ENCODE results near the gene NFAM1. TPM values are rescaled to one million over a fixed set of nuclear protein-coding genes. Genes with fewer than 3 reads are reported as not detected.

Gene NFAM1
- total and polyA plus RNA-seq, 2 of the 13 experiments (the other 11 are each of a cell fraction or from before 2014, with no cell fraction given), result 0.03 TPM; not detected in 1

DNA sequence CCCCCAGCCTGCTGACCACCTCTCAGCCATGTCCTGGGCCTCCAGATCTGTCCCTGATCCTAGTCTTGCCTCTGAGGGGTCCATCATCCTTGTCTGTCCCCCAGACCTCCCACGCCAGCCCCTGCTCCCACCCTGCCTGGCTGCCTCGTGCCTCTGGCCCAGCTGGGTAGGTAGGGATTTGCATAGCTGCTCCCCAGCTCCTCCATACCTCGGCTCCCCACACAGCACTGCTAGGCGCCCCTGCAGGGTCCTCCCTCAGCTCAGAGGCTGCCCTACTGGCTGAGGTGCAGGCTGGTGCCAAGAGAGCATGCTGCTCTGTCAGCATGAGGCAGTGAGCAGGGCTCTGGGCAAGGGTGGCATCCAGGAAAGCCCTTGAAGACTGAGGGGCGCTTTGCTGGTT is 47.7 kb downstream of the NFAM1 start:
- Histone ChIP-seq H3K4me1 (ENCODE audit: insufficient read depth, low read length) (no peaks in the 10 kb centered on the region; the same call in 1 of the 2 replicates), H3K36me3 (replicated peaks in 1 of 2; ENCODE audit: control insufficient read depth in 1 of 2, insufficient read depth in 2 of 2, low read length in 2 of 2) (no peaks in the 10 kb centered on the region), H3K27me3 (ENCODE audit: control insufficient read depth in 1 of 2, insufficient read depth in 2 of 2, low read length in 2 of 2) (peaks cover 4 to 22% of the 10 kb centered on the region in 2 experiments; a peak in 4 of 5 replicates), H3K4me2 (ENCODE audit: low read depth, low read length) (no peak overlapping the region), H3K79me2 (ENCODE audit: insufficient read depth, low read length) (no peaks in the 10 kb centered on the region), H3K27ac (ENCODE audit: extremely low read length, insufficient read depth, low read length) (no peak overlapping the region), H2AFZ (ENCODE audit: low read length) (no peak overlapping the region), H3K9me3 (ENCODE audit: low read length) (no peaks in the 10 kb centered on the region), H3K9ac (ENCODE audit: insufficient read depth, low read depth, low read length) (no peak overlapping the region), H4K20me1 (ENCODE audit: insufficient read depth, low read length) (no peaks in the 10 kb centered on the region), H3K4me3 (replicated peaks in 1 of 3; ENCODE audit: insufficient read depth in 1 of 3, low read depth in 2 of 3, low read length in 3 of 3) (no peak overlapping the region)
- 30% methylated on average over 3 of the region's 5 CpGs for WGBS (ENCODE audit: low lambda C conversion rate)
- no peak for TF ChIP-seq ZNF124 (CRISPR knock-in tag; IDR thresholded peaks at IDR 0.05)
- no peak for TF ChIP-seq KLF12 (CRISPR knock-in tag; IDR thresholded peaks at IDR 0.05; ENCODE audit: borderline replicate concordance)
- TF ChIP-seq HHEX (CRISPR knock-in tag; IDR thresholded peaks at IDR 0.05), result no peak
- TF ChIP-seq, protein P1, sequence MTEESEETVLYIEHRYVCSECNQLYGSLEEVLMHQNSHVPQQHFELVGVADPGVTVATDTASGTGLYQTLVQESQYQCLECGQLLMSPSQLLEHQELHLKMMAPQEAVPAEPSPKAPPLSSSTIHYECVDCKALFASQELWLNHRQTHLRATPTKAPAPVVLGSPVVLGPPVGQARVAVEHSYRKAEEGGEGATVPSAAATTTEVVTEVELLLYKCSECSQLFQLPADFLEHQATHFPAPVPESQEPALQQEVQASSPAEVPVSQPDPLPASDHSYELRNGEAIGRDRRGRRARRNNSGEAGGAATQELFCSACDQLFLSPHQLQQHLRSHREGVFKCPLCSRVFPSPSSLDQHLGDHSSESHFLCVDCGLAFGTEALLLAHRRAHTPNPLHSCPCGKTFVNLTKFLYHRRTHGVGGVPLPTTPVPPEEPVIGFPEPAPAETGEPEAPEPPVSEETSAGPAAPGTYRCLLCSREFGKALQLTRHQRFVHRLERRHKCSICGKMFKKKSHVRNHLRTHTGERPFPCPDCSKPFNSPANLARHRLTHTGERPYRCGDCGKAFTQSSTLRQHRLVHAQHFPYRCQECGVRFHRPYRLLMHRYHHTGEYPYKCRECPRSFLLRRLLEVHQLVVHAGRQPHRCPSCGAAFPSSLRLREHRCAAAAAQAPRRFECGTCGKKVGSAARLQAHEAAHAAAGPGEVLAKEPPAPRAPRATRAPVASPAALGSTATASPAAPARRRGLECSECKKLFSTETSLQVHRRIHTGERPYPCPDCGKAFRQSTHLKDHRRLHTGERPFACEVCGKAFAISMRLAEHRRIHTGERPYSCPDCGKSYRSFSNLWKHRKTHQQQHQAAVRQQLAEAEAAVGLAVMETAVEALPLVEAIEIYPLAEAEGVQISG (CRISPR knock-in tag; IDR thresholded peaks at IDR 0.05), result no peak
- no peak for TF ChIP-seq ZNF343 (CRISPR knock-in tag; IDR thresholded peaks at IDR 0.05)
- FAIRE-seq (no peak), DNase-seq (ENCODE audit: low spot score) (no peak), ATAC-seq (no peak)
- intact Hi-C loops (cut with micrococcal nuclease; ENCODE audit: unreplicated experiment) (no loop called here), in situ Hi-C loops (cut with HindIII; ENCODE audit: extremely low pct_ligation_motif_present, low pct_unique_long_range_greater_than_20kb) (no loop called here)
- POLR2A ChIA-PET, result no interaction called here
- CTCF ChIA-PET (ENCODE audit: low intra/inter-chr PET ratio, low total read pairs), result no interaction called here
- BruUV-seq (replicated peaks), result no TSS peak

DNA sequence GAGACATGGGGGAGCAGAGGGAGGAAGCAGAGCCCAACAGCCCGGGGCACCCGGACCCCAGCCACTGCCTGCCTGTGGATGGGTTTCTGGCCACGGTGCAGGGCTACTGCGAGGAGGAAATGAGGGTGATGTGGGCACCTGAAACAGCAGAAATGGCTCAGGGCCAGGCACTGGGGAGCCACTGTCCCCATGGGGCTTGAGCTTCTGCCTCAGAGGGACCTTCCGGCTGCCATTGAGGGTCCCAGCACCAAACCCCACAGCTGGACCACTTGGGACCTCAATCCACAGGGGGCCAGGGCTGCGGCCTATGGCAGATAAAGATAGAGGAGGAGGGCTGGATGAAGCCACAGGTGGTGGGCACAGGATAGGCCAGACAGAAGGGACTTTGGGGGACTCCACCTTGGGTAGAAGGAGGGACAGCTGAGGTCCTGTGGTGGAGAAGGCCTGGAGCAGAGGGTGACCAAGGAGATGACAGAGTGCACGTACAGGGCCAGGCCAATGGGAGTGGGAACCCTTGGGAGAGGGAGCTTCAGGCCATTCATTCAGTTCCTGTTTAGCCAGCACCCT is 48.3 kb downstream of the NFAM1 start:
- no peak overlapping the region for H3K4me2 ChIP-seq (ENCODE audit: low read depth, low read length)
- no TSS peak for BruUV-seq (replicated peaks)
- DNase-seq (ENCODE audit: low spot score), result no peak
- no peak for FAIRE-seq
- CTCF ChIA-PET (ENCODE audit: low intra/inter-chr PET ratio, low total read pairs), result no interaction called here
- H3K9ac ChIP-seq (ENCODE audit: insufficient read depth, low read depth, low read length), result no peak overlapping the region
- WGBS (ENCODE audit: low lambda C conversion rate), result 25% methylated on average over 2 of the region's 7 CpGs
- H3K4me1 ChIP-seq (ENCODE audit: insufficient read depth, low read length), result no peaks in the 10 kb centered on the region; the same call in 1 of the 2 replicates
- POLR2A ChIA-PET, result no interaction called here
- H3K36me3 ChIP-seq (replicated peaks in 1 of 2; ENCODE audit: control insufficient read depth in 1 of 2, insufficient read depth in 2 of 2, low read length in 2 of 2), result no peaks in the 10 kb centered on the region
- no peak overlapping the region for H3K27ac ChIP-seq (ENCODE audit: extremely low read length, insufficient read depth, low read length)
- no peak overlapping the region for H3K4me3 ChIP-seq (replicated peaks in 1 of 3; ENCODE audit: insufficient read depth in 1 of 3, low read depth in 2 of 3, low read length in 3 of 3)
- no peak for ATAC-seq
- in situ Hi-C loops (cut with HindIII; ENCODE audit: extremely low pct_ligation_motif_present, low pct_unique_long_range_greater_than_20kb) (no loop called here), intact Hi-C loops (cut with micrococcal nuclease; ENCODE audit: unreplicated experiment) (no loop called here)
- H3K27me3 ChIP-seq (ENCODE audit: control insufficient read depth in 1 of 2, insufficient read depth in 2 of 2, low read length in 2 of 2), result peaks cover 4 to 26% of the 10 kb centered on the region in 2 experiments; a peak in 4 of 5 replicates
- no peaks in the 10 kb centered on the region for H3K9me3 ChIP-seq (ENCODE audit: low read length)
- H2AFZ ChIP-seq (ENCODE audit: low read length), result no peak overlapping the region
- no peaks in the 10 kb centered on the region for H4K20me1 ChIP-seq (ENCODE audit: insufficient read depth, low read length)
- no peaks in the 10 kb centered on the region for H3K79me2 ChIP-seq (ENCODE audit: insufficient read depth, low read length)
- no peak for TF ChIP-seq ZNF607 (CRISPR knock-in tag; IDR thresholded peaks at IDR 0.05; ENCODE audit: borderline replicate concordance)
- no peak for TF ChIP-seq ZNF296 (CRISPR knock-in tag; conservative IDR thresholded peaks at IDR 0.05)
- TF ChIP-seq ZFP90 (CRISPR knock-in tag; IDR thresholded peaks at IDR 0.05; ENCODE audit: borderline replicate concordance), result no peak
- no peak for TF ChIP-seq ZNF562 (CRISPR knock-in tag; IDR thresholded peaks at IDR 0.05; ENCODE audit: borderline replicate concordance)
- no peak for TF ChIP-seq ZNF547 (CRISPR knock-in tag; IDR thresholded peaks at IDR 0.05)
- no peak for TF ChIP-seq ZNF30 (CRISPR knock-in tag; IDR thresholded peaks at IDR 0.05)
- TF ChIP-seq, protein P2, sequence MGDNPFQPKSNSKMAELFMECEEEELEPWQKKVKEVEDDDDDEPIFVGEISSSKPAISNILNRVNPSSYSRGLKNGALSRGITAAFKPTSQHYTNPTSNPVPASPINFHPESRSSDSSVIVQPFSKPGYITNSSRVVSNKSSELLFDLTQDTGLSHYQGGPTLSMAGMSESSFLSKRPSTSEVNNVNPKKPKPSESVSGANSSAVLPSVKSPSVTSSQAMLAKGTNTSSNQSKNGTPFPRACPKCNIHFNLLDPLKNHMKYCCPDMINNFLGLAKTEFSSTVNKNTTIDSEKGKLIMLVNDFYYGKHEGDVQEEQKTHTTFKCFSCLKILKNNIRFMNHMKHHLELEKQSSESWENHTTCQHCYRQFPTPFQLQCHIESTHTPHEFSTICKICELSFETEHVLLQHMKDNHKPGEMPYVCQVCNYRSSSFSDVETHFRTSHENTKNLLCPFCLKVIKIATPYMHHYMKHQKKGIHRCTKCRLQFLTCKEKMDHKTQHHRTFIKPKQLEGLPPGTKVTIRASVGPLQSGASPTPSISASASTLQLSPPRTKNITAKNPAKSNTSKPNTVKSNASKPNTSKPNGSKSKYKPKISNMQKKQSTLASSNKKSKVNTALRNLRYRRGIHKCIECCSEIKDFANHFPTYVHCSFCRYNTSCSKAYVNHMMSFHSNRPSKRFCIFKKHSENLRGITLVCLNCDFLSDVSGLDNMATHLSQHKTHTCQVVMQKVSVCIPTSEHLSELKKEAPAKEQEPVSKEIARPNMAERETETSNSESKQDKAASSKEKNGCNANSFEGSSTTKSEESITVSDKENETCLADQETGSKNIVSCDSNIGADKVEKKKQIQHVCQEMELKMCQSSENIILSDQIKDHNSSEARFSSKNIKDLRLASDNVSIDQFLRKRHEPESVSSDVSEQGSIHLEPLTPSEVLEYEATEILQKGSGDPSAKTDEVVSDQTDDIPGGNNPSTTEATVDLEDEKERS (CRISPR knock-in tag; IDR thresholded peaks at IDR 0.05), result no peak
